Stimulated activated CD4-positive, alpha-beta T cell treated with anti-CD3 and anti-CD28 coated beads, Interleukin-4, amount 100 ng/mL, for 4 hours (primary cell): ENCODE measurements around the gene CABP4.
"Not testable (repeated sequence)": the region's sequence is repeated elsewhere in the genome, so short reads cannot be mapped to it uniquely, and the experiment has no call there.

Experiments used
- DNase-seq, 2 experiments: peaks; one replicate each; pipeline ENCODE4 v3.0.0-alpha.2; 2020

The CABP4 gene

DNA sequence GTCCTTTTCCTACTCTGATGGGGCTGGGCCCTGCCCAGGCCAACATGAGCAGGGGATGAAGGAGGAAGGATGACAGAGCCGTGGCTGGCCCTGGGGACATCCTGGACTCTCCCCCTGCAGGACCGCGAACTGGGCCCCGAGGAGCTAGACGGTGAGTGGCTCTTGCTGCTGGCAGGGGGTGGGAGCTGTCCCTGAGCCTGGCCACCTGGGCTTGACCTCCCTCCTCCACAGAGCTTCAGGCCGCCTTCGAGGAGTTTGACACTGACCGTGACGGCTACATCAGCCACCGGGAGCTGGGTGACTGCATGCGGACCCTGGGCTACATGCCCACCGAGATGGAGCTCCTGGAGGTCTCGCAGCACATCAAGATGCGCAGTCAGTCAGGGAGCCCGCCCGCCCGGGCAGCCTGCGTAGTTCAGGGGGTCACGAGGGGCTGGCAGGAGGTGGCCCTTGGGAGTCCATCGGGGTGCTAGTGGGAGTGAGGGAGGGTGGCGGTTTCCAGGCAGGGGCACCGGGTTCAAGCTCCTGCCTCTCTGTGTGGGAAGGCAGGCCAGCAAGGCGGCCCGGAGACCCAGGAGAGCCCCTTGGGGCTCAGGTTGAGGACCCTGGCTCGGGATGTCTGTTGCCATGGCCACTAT lies 1.0 kb downstream of the CABP4 start:
- no peak for DNase-seq

DNA sequence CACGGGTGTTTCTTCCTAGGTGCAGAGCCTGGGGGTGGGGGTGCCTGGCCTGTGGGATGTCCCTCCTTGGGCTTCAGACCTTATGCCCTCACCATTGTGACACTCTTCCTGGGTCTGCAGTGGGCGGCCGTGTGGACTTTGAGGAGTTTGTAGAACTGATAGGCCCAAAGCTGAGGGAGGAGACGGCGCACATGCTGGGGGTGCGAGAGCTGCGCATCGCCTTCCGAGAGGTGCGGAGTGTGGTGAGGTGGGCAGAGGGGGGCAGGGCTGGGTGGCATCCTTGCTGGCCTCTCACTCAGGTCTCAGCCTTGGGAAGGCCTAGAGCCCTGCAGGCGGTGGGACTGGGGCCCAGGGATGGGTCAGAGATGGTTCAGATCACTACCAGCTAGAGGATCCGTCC lies 2.3 kb downstream of the CABP4 start:
- no peak for DNase-seq

DNA sequence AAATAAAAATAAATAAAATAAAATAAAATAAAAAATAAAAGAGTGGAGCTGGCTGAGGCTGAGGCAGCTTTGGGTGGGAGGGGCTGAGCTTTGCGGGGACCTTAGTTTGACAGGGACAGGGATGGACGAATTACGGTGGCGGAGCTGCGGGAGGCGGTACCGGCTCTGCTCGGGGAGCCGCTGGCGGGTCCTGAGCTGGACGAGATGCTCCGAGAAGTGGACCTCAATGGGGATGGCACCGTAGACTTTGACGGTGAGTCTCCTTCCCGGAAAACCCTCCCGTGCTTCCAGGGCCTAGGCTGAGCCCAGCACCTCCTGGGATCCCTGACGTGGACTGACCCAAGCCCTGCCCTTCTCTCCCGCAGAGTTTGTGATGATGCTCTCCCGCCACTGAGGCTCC lies 3.1 kb downstream of the CABP4 start:
- no peak for DNase-seq

DNA sequence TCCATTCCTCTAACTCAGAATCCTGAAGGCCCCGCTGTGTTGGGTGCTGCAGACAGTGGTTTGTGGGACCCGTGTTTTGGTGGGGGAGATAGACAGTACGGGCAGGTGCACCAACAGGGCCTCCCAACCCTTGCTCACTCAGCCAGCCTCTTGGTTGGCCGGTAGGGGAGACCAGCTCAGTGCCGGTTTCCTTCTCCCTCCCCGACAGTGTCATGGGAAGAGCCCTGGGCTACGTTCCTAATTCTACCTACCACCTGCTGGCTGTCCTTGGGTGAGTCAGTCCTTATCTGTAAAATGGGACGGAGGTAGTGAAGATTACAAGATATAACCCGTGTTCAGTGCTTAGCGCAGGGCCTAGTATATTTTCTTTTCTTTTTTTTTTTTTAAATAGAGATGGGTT lies 8.0 kb downstream of the CABP4 start:
- DNase-seq: no peak

DNA sequence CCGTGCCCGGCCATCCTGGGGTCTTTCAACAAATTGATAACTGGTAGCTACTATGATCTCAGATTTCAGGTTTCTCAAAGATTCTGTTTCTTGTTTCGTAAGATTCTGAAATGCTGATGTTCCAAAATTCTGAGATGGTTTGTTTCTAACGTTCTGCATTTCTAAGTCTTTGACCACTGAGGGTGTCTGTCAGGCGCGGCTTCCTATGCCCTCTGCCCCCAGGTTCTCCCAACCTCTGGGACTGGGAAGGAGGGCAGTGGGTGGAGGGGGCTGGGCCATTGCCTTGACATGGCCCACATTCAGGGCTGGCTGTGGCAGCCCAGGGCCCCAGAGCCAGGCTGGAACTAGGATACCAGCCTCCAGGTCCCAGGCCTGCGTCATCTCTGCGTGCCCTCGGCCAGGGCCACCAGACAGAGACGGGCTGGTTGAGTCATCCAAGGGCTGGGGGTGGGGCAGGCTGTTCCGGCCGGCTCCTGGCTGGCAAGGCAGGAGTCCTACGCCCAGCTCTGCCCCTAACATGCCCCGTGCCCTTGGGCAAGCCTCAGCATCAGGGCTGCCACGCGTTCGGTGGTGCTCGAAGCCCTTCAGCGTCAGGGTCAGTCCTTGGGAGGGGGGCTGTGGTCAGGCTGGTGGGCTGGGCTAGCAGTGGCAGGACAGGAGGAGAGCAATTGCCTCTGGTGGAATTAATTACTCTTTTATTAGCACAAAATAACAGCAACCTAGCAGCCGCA lies 8.7 kb downstream of the CABP4 start:
- no peak for DNase-seq

DNA sequence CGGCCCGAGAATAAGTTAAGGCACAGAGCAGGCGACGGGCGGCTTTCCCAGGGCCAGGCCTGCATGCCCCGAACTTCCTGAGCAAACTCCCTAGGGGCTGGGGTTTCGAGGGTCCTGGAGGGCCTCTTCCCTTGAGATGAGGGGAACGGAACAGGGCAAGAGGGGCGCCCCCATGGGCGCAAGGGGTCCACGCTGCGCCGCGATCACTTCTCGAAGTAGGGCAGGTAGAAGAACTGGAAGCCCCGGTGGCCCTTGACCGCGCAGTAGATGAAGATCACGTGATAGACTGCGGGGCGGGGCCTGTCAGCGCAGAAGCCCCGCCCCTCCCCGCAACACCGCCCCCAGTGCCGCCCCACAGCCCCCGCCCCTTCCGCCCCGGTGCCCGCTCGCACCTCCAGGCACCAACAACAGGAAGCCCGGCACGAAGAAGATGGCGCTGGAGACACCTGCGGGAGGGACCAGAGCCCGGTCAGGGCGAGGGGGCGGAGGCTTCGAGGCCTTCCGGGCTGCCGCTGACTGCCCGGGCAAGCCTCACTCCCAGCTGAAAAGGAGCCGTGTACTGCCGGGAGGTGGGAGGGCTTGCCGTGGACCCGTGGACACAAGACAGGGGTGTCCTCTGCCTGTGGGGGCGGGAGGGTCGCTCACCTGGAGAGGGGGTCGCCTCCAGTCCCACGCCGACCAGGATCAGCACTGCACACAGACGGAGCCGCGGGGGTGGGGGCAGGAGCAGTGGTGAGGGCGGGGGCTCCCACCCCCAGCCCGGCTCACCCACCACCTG lies 9.4 kb downstream of the CABP4 start:
- peak; percentile 86 to 90 for DNase-seq

DNA sequence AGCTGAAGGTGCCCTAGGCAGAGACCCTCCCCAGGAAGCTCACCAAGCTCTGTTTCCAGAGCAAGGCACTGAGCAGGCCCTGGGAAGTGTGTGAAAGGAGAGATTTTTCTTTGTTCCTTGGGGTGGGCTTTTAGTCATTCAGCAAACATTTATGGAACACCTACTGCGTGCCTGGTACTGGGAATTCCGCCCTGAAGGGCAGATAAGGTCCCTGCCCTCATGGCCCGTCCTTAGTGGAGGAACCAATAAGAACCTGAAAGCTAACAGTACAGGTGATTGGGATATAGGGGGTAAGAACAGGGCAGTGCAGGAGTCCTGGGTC lies 10.0 kb downstream of the CABP4 start:
- DNase-seq: no peak

DNA sequence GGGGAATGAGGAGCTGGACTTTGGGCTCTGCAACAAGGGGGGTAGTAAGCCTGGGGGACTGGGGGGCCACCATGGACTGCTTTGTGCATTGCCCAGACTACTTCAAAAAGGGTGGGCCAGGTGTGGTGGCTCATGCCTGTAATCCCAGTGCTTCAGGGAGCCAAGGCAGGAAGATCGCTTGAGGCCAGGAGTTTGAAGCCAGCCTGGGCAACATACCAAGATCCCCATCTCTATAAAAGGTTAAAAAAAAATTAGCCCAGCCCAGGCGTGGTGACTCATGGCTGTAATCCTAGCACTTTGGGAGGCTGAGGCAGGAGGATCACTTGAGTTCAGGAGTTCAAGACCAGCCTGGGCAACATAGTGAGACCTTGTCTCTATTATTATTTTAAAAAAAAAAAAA lies 10.4 kb downstream of the CABP4 start:
- DNase-seq: not testable (repeated sequence)

DNA sequence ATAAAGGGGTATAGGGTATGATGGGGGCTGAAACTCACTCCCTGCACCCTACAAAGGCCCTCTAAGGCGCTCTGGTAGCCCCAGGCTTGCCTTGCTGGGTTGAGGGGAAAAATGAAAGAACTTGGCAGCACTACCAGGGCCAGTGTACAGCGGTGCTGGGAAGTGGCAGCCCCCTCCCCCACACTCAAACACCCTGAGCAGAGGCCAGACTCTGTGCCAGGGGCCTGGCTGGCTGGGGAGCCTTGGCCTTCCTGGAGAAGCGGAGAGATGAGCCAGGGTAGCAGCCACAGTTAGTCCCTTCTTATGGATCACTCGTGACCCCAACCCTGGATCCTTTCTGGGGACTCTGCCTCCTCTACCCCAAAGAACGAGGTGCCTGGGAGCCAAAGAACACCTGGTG lies 11.2 kb downstream of the CABP4 start:
- DNase-seq: no peak

DNA sequence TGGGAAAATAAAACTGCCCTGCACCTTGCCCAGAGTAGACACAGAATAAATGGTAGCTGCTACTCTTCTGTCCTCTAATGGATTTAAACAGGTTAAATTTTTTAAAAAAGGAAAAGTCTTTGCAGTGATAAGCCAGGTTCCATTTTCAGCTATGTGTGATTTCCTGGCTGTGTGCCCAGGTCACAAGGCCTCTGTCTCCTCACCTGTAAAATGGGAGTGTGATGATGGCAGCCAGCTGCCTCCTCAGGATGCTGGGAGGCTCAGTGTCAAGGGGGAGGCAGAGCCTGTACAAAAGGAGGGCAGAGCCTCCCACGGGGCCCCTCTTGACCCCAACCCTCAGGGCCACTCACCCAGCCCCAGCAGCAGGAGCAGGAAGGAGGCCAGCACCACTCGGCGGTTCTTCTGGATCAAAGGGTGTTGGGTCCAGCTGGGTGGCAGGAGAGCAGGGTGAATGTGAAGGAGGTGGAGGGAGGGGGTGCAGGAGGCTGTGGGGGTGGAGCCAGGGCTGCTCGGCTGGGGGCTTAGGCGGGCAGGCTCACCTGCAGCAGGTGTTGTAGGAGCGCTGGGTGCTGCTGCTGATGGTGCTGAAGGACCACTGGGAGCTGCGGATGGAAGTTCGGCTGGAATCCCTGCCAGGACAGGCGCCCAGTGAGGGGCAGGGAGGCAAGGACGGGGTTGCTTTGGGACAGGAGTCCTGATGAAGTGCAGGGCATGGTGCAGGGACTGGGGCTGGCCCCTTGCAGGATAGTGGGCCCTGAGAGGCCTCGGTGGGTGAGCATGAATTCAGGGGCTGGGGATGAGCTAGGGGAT lies 12.0 kb downstream of the CABP4 start:
- no peak for DNase-seq

DNA sequence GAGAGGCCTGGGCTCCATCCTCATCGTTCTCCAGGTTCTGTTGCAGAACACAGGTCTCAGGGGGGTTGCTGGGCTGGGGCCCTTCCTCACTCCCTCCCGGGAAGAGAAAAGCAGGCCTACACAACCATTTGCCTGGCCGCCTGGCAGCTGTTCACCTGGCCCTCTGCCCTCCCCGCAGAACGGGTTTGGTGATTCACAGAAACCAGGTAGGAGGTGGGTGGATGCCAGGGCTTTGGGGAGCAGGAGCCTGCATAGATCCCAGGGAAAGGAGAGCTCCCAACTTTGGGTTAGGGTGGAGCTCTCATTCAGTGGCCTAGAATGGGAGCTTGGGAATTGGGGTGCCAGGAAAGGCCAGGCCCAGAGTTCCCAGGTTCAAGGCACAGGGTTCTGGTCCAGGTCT lies 12.9 kb downstream of the CABP4 start:
- DNase-seq: peak; percentile 30 to 41

DNA sequence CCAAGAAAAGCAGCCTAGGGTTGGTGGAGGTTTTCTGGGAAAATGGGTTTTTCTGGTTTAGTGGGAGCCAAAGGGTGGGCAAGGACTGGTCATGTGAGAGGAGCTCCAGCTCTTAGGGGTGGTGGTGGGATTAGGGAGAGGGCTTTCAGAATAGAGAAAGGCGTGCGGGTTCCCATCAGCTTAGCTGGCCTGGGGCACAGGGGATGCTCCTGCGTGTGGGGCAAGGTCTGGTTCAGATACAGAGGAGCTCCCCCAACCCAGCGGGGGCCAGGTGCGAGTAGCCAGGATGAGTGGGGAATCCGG lies 13.3 kb downstream of the CABP4 start:
- no peak for DNase-seq

DNA sequence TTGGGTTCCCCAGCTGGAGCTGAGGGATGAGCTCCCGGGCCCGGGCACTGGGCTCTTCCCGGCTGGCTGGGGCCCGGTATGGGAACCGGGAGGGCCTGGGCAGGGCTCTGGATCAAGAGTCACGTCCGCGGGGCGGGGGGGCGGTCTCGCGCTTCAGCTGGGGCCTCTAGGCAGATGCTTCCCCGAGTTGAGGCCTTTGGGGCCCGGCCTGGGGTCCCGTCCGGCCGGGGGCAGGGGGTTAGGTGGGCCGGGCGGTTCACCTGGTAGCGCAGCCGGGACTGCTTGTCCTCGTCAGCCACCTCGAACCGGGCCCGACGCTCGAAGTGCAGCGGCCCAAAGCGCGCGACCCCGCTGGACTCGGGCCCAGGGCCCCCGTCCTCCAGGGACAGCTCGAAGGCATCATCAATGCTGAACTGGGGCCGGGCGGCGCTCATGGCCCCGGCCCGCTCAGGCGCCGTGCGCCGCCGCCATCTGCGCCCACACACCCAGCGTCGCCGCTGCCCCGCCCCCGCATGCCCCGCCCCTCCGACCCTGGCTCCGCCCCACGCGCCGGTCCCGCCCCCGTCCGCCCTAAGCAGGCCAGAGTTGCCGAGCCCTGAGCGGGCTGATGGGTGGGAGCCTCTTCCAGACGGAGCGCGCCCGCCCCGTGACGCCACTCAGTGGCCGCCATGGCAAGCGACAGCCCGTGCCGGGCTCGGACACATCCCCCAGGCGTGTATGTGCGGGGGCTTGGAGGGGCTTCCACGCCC lies 13.8 kb downstream of the CABP4 start, which contains the start of gene TMEM134:
Gene TMEM134 (minus strand): TSS at position 493 of the 749 bp plus-strand sequence. CDS start 59 bp downstream, at position 434.
- peak; percentile 88 to 96 for DNase-seq

DNA sequence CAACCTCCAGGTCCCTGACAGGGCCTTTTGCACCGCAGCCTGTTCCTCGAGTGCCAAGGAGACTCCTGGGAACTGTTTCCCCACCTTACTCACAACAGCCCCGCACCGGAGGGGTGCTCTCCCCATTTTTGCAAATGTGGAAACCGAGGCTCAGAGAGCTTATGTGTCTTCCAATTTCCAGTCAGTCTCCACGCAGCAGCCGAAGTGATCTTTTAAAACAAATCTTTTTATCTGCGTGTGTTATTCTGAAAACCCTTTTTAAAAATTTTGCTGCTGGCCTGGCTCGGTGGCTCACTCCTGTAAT lies 14.3 kb downstream of the CABP4 start:
- DNase-seq: no peak

DNA sequence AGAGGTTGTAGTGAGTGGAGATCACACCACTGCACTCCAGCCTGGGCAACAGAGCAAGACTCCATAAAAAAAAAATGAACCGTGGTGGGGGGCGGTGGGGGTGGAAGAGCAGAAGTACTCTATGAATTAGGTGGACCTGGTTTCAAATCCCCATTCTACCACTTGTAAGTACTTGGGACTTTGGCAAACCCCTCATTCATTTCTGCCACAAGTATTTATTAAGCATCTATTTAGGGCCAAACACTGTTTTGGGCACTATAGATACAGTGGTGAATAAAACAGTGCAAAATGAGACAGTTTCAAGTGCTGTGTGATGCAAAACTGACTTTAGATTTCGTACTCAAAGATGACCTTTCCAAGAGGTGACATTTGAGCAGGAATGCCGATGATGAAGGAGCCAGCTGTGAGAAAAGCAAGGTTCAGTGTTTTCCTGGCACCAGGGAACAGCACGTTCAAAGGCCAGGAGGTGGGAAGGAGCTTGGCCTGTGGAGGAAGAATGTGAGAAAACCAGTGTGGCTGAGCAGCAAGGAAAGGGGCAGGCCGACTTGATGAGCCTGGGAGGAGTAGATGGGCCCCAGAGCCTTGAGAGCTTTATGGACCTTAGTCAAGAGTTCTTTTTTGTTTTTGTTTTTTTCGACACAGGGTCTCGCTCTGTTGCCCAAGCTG lies 15.3 kb downstream of the CABP4 start:
- DNase-seq: no peak

DNA sequence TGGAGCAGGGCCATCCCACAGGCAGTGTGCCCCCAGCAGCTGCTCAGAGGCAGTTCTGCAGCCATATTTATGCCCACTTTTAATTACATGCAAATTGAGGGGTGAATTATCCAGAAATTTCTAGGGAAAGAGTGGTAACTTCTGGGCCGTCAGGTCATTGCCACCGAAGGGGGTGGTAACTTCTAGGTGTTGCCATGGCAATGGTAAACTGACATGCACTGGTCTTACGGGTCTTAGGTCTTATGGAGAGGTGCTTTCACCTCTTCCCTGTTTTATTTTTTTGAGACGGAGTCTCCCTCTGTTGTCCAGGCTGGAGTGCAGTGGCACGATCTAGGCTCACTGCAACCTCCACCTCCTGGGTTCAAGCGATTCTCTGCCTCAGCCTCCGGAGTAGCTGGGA lies 17.7 kb downstream of the CABP4 start:
- no peak for DNase-seq

DNA sequence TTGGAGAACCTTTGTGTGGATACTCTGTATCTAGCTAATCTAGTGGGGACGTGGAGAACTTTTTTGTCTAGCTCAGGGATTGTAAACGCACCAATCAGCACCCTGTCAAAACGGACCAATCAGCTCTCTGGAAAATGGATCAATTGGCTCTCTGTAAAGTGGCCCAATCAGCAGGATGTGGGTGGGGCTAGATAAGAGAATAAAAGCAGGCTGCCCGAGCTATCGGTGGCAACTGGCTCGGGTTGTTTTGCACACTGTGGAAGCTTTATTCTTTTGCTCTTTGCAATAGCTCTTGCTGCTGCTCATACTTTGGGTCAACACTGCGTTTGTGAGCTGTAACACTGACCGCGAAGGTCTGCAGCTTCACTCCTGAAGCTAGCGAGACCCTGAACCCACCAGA lies 21.5 kb downstream of the CABP4 start:
- DNase-seq: not testable (repeated sequence)

DNA sequence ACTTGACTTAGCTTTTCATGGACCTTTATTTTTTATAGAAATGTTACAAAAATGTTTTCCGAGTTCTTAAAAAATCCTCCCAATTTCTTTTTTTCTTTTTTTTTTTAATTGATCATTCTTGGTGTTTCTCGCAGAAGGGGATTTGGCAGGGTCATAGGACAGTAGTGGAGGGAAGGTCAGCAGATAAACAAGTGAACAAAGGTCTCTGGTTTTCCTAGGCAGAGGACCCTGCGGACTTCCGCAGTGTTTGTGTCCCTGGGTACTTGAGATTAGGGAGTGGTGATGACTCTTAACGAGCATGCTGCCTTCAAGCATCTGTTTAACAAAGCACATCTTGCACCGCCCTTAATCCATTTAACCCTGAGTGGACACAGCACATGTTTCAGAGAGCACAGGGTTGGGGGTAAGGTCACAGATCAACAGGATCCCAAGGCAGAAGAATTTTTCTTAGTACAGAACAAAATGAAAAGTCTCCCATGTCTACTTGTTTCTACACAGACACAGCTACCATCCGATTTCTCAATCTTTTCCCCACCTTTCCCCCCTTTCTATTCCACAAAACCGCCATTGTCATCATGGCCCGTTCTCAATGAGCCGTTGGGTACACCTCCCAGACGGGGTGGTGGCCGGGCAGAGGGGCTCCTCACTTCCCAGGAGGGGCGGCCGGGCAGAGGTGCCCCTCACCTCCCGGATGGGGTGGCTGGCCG lies 22.3 kb downstream of the CABP4 start:
- DNase-seq: not testable (repeated sequence)

DNA sequence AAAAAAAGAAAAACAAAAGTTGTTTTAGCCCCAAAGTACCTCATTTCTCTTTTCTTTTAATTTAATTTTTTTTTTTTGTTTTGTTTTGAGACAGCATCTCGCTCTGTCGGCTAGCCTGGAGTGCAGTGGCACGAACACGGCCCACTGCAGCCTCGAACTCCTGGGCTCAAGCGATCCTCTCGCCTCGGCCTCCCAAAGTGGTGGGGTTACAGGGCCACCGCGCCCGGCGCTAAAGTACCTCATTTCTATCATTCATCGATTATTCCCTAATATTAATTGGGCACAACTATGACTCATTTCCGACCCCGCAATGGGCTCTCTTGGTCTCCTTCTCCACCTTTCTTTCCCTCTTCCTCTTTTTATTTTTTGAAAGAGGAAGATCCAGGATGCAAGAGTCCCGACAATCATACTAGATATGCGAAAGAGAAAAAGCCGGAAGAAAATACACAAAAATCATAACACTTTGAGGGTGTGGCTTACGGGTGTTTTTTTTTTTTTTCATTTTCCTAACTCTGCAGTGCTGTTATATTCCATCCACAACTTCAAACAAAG lies 27.2 kb downstream of the CABP4 start:
- no peak for DNase-seq

DNA sequence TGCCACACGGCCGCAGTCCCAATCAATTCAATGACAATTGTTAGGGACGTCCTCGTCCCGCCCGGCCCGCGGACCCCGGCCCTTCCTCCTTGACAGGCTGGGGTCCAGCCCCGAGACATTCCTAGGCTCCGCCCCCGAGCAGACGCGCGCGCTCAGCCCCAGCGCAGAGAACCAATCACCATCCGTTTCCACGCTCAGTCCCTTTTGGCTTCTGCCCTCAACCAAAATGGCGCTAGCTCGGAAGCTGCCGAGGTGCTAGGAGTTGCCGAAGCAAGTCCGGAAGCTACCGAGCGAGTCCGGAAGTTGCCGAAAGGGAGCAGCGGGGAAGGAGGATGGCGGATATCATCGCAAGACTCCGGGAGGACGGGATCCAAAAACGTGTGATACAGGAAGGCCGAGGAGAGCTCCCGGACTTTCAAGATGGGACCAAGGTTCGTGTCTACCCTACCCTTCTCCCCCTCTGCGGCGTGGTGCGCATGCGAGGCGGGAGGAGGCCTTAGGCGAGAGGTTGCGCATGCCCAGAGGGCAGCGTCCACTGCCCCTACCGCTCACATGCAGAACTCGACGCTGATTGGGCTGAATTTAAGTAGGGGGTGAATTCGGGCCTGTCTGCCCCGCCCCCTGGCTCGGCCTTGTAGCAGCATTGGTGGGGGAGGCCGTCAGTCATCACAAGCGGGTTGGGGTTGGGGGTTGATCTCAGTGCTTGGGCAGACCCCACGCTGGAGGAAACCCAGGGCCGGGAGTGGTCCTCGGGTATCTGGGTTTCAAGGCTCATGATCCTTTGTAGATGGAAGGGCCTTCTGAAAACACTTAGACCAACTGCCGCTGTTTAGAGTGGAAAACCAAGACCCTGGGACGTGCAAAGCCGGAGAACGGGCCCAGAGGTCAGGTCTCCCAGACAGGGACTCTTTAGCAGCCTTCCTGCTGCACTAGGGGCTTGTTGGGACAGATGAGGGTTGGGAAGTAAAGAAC lies 28.0 kb downstream of the CABP4 start, which contains the start of gene AIP:
Gene AIP (plus strand): TSS at position 200 of the 972 bp plus-strand sequence. CDS start 133 bp downstream, at position 333.
- DNase-seq: peak; percentile 95 to 97
